CD14-positive monocyte (primary cell): ENCODE measurements around the gene FDX2. TPM values are rescaled to one million over a fixed set of nuclear protein-coding genes. Genes with fewer than 3 reads are reported as not detected.

Source experiments
- DNase-seq, 3 donors: peaks; one replicate each; pipeline ENCODE4 v3.0.0-alpha.2; 2011 to 2022
- H2AFZ ChIP-seq: 2 replicates; pipeline ENCODE4 v1.6.0; 2012; ENCODE audit warnings: mild to moderate bottlenecking, low read depth, low read length, inconsistent platforms; ENCODE audit not compliant: insufficient read depth, poor library complexity, severe bottlenecking
- H3K27ac ChIP-seq, 2 donors: 1 replicate in 1 of 2; 2 replicates in 1 of 2; pipeline ENCODE4 v1.5.1; 2012 to 2013; ENCODE audit warnings: low read length in 2 of 2, control low read depth in 1 of 2, inconsistent platforms in 1 of 2, low read depth in 1 of 2, mild to moderate bottlenecking in 1 of 2
- H3K27me3 ChIP-seq, 2 donors: one replicate each; pipeline versions ENCODE4 v1.6.0 to v1.6.1; 2011 to 2013; ENCODE audit warnings: low read length in 2 of 2; ENCODE audit not compliant: control insufficient read depth in 2 of 2, insufficient read depth in 2 of 2
- H3K36me3 ChIP-seq, 2 donors: replicated peaks in 1 of 2; 1 replicate in 1 of 2; 2 replicates in 1 of 2; pipeline versions ENCODE4 v1.5.1 to v1.6.1; 2012 to 2013; ENCODE audit warnings: low read length in 2 of 2, control low read depth in 1 of 2, inconsistent platforms in 1 of 2, mild to moderate bottlenecking in 1 of 2; ENCODE audit not compliant: insufficient read depth in 2 of 2, control insufficient read depth in 1 of 2
- H3K4me1 ChIP-seq, 2 donors: 1 replicate in 1 of 2; 2 replicates in 1 of 2; pipeline versions ENCODE4 v1.5.1 to v1.6.1; 2012 to 2013; ENCODE audit warnings: low read length in 2 of 2, control low read depth in 1 of 2, inconsistent platforms in 1 of 2, mild to moderate bottlenecking in 1 of 2, moderate library complexity in 1 of 2; ENCODE audit not compliant: insufficient read depth in 2 of 2, control insufficient read depth in 1 of 2
- H3K4me2 ChIP-seq: replicated peaks from 2 replicates; pipeline ENCODE3; 2012; ENCODE audit warnings: low read length, moderate library complexity, mild to moderate bottlenecking; ENCODE audit not compliant: poor library complexity, severe bottlenecking; ENCODE audit errors: extremely low read depth
- H3K4me3 ChIP-seq, 3 experiments: fragments of 200-600 bp in 1 of 3; sonication (generic) in 1 of 3; replicated peaks in 1 of 3; 1 replicate in 2 of 3; 2 replicates in 1 of 3; pipeline ENCODE4 v1.5.1; 2011 to 2013; ENCODE audit warnings: low read length in 3 of 3, mild to moderate bottlenecking in 3 of 3, control low read depth in 2 of 3, low read depth in 2 of 3, inconsistent platforms in 1 of 3, moderate library complexity in 1 of 3
- H3K79me2 ChIP-seq: 2 replicates; pipeline ENCODE4 v1.6.0; 2012; ENCODE audit warnings: mild to moderate bottlenecking, control low read depth, inconsistent platforms, low read length, moderate library complexity; ENCODE audit not compliant: insufficient read depth
- H3K9ac ChIP-seq: 2 replicates; pipeline ENCODE4 v1.6.0; 2017; ENCODE audit warnings: low read length, mild to moderate bottlenecking; ENCODE audit not compliant: insufficient read depth, poor library complexity, severe bottlenecking
- H3K9me3 ChIP-seq, 2 donors: replicated peaks in 1 of 2; 1 replicate in 1 of 2; 2 replicates in 1 of 2; pipeline versions ENCODE4 v1.5.1 to v1.6.1; 2012 to 2013; ENCODE audit warnings: low read length in 2 of 2, control low read depth in 1 of 2; ENCODE audit not compliant: control insufficient read depth in 1 of 2, insufficient read depth in 1 of 2
- H4K20me1 ChIP-seq: 2 replicates; pipeline ENCODE4 v1.6.0; 2012; ENCODE audit warnings: mild to moderate bottlenecking, low read length, control low read depth, moderate library complexity; ENCODE audit not compliant: insufficient read depth
- H3K27ac Mint-ChIP-seq, 7 donors: one replicate each; pipeline ENCODE4 v1.8.0; 2020; ENCODE audit warnings: mild to moderate bottlenecking in 7 of 7, mixed read lengths in 7 of 7, moderate library complexity in 6 of 7, inconsistent platforms in 2 of 7
- H3K27me3 Mint-ChIP-seq, 3 donors: one replicate each; pipeline ENCODE4 v1.8.0; 2021 to 2022; ENCODE audit warnings: low read depth in 3 of 3, mild to moderate bottlenecking in 3 of 3, mixed read lengths in 3 of 3, moderate library complexity in 3 of 3, inconsistent platforms in 1 of 3
- H3K36me3 Mint-ChIP-seq, 2 donors: one replicate each; pipeline ENCODE4 v1.8.0; 2020; ENCODE audit warnings: mixed read lengths in 2 of 2, inconsistent platforms in 1 of 2, mild to moderate bottlenecking in 1 of 2
- H3K4me1 Mint-ChIP-seq: one replicate; pipeline ENCODE4 v1.8.0; 2020; ENCODE audit warnings: mild to moderate bottlenecking, mixed read lengths
- H3K4me3 Mint-ChIP-seq, 2 donors: one replicate each; pipeline ENCODE4 v1.8.0; 2020; ENCODE audit warnings: mild to moderate bottlenecking in 2 of 2, mixed read lengths in 2 of 2, moderate library complexity in 1 of 2
- H3K9me3 Mint-ChIP-seq, 7 donors: one replicate each; pipeline ENCODE4 v1.8.0; 2020 to 2022; ENCODE audit warnings: mixed read lengths in 7 of 7, mild to moderate bottlenecking in 6 of 7, moderate library complexity in 6 of 7, inconsistent platforms in 2 of 7
- CTCF ChIP-seq: fragments of 200-600 bp; IDR thresholded peaks from one replicate; pipeline ENCODE4 v1.8.0; 2022; ENCODE audit warnings: antibody characterized with exemption, mild to moderate bottlenecking
- WGBS: methylation state at CpG from one replicate; pipeline ENCODE4 v1.1.5; 2013; ENCODE audit warnings: missing lambda C conversion rate; ENCODE audit not compliant: insufficient coverage; 5-methylcytosine and 5-hydroxymethylcytosine counted together
- intact Hi-C, 2 donors: fragments of 100-400 bp; cut with micrococcal nuclease; formaldehyde crosslinking; loops; one replicate each; pipeline versions ENCODE4 v1.15.0 to v1.15.1; 2023
- polyA plus RNA-seq, 3 donors: library from polyadenylated mRNA; depleted of rRNA in 1 of 3; unstranded in 2 of 3; stranded (reverse) in 1 of 3; fragments of 300-500 nt in 2 of 3; fragments of >200 nt in 1 of 3; fragmentation: Illumina TruSeq in 2 of 3; gene quantifications; 1 replicate in 2 of 3; 2 replicates in 1 of 3; pipeline ENCODE4 v1.2.3, GENCODE V29; 2012 to 2021

The FDX2 gene
- polyA plus RNA-seq, 3 donors = 5.5 to 6.8 (median 6.7) TPM

- WGBS = 92% methylated on average over 14 of the region's 26 CpGs
Measured at GRCh38 chr19:10335352-10335985, 19.7 kb upstream of the FDX2 start.

More at GRCh38 chr19:10335352-10335985, 19.7 kb upstream of the FDX2 start:
- peaks cover 56% of the 10 kb centered on the region for H3K4me1 Mint-ChIP-seq
- Histone ChIP-seq H3K36me3 (peaks cover 21 to 29% of the 10 kb centered on the region in 2 donors), H3K4me3 (no peak overlapping the region), H3K79me2 (peaks cover 86% of the 10 kb centered on the region), H3K9ac (no peak overlapping the region), H3K9me3 (no peaks in the 10 kb centered on the region), H3K4me2 (no peak overlapping the region), H3K27me3 (no peaks in the 10 kb centered on the region), H4K20me1 (peaks cover 25% of the 10 kb centered on the region), H3K4me1 (peaks cover 54 to 68% of the 10 kb centered on the region in 2 donors), H2AFZ (no peak overlapping the region), H3K27ac (peak overlapping the region in 1 of 2 donors; percentile 4)
- H3K36me3 Mint-ChIP-seq = peaks cover 22 to 35% of the 10 kb centered on the region in 2 donors
- intact Hi-C loops = no loop called here
- peaks cover 0 to 2% (median 2%) of the 10 kb centered on the region in 3 donors for H3K27me3 Mint-ChIP-seq
- H3K9me3 Mint-ChIP-seq = no peaks in the 10 kb centered on the region
- no peak for TF ChIP-seq CTCF
- H3K4me3 Mint-ChIP-seq = no peak overlapping the region
- DNase-seq = no peak
- H3K27ac Mint-ChIP-seq = peak overlapping the region in 3 of 7 donors; percentile 41 to 79 (median 43)
